Vagina (tissue), 2 donors: ENCODE measurements around the gene EPHB1. TPM values are rescaled to one million over a fixed set of nuclear protein-coding genes. Genes with fewer than 3 reads are reported as not detected.
A peak's percentile ranks its signal among the peaks of the same experiment; 100 is the strongest.

Experiments used
- DNase-seq, 2 donors: peaks; one replicate each; pipeline ENCODE4 v3.0.0-alpha.2; 2017; ENCODE audit errors: extremely low spot score in 2 of 2
- H3K27ac ChIP-seq: fragments of 200-600 bp; sonication (generic); one replicate; pipeline ENCODE4 v1.5.1; 2019
- H3K27me3 ChIP-seq: fragments of 200-600 bp; sonication (generic); one replicate; pipeline ENCODE4 v1.5.1; 2019
- H3K36me3 ChIP-seq, 2 donors: fragments of 200-600 bp; sonication (generic); one replicate each; pipeline ENCODE4 v1.5.1; 2017 to 2019
- H3K4me1 ChIP-seq: fragments of 200-600 bp; sonication (generic); one replicate; pipeline ENCODE4 v1.5.1; 2019
- H3K4me3 ChIP-seq, 2 donors: fragments of 200-600 bp; sonication (generic); 1 replicate in 1 of 2; 2 replicates in 1 of 2; pipeline ENCODE4 v1.5.1; 2016 to 2019
- H3K9me3 ChIP-seq: fragments of 200-600 bp; sonication (generic); one replicate; pipeline ENCODE4 v1.5.1; 2019
- POLR2A ChIP-seq, 2 donors: fragments of 450-650 bp; IDR thresholded peaks; one replicate each; pipeline ENCODE4 v1.6.1; 2017; ENCODE audit warnings: antibody characterized with exemption in 2 of 2, mild to moderate bottlenecking in 2 of 2, moderate library complexity in 2 of 2
- POLR2AphosphoS5 ChIP-seq, 2 donors: sonication (generic); formaldehyde crosslinking; IDR thresholded peaks; one replicate each; pipeline ENCODE4 v1.9.0; 2017; ENCODE audit warnings: antibody characterized with exemption in 2 of 2, mild to moderate bottlenecking in 2 of 2, low read depth in 1 of 2; ENCODE audit not compliant: insufficient read depth in 1 of 2
- intact Hi-C: fragments of 100-400 bp; cut with DNase I; formaldehyde crosslinking; loops from one replicate; pipeline ENCODE4 v1.15.1; 2023
- total RNA-seq: library from RNA; depleted of rRNA; stranded (reverse); fragments of >200 nt; gene quantifications from one replicate; pipeline ENCODE4 v1.2.3, GENCODE V29; 2016
- TF ChIP-seq, protein P1 (sequence below), 3 experiments: fragments of 450-650 bp in 2 of 3; fragments of 200-600 bp in 1 of 3; sonication (generic) in 1 of 3; IDR thresholded peaks; one replicate each; pipeline ENCODE4 v1.5.1; 2017 to 2019; ENCODE audit warnings: antibody characterized with exemption in 3 of 3, mild to moderate bottlenecking in 2 of 3, moderate library complexity in 2 of 3

EPHB1 gene
- total RNA-seq, 1 donor from 2014 or later = 2.2 TPM

GRCh38 chr3:135190658-135191057, 395.6 kb downstream of the EPHB1 start:
- no peak overlapping the region for H3K4me3 ChIP-seq
- no peaks in the 10 kb centered on the region for H3K4me1 ChIP-seq
- no peaks in the 10 kb centered on the region for H3K36me3 ChIP-seq
- no peak overlapping the region for H3K27ac ChIP-seq
- DNase-seq = no peak
- no peaks in the 10 kb centered on the region for H3K27me3 ChIP-seq
- TF ChIP-seq POLR2A (IDR thresholded peaks at IDR 0.05) = no peak
- TF ChIP-seq, protein P1, sequence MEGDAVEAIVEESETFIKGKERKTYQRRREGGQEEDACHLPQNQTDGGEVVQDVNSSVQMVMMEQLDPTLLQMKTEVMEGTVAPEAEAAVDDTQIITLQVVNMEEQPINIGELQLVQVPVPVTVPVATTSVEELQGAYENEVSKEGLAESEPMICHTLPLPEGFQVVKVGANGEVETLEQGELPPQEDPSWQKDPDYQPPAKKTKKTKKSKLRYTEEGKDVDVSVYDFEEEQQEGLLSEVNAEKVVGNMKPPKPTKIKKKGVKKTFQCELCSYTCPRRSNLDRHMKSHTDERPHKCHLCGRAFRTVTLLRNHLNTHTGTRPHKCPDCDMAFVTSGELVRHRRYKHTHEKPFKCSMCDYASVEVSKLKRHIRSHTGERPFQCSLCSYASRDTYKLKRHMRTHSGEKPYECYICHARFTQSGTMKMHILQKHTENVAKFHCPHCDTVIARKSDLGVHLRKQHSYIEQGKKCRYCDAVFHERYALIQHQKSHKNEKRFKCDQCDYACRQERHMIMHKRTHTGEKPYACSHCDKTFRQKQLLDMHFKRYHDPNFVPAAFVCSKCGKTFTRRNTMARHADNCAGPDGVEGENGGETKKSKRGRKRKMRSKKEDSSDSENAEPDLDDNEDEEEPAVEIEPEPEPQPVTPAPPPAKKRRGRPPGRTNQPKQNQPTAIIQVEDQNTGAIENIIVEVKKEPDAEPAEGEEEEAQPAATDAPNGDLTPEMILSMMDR (IDR thresholded peaks at IDR 0.05) = no peak
- no peak for TF ChIP-seq POLR2AphosphoS5 (IDR thresholded peaks at IDR 0.05; ENCODE audit: insufficient read depth in 1 of 2, low read depth in 1 of 2)
- intact Hi-C loops = no loop called here
- H3K9me3 ChIP-seq = no peaks in the 10 kb centered on the region

DNA sequence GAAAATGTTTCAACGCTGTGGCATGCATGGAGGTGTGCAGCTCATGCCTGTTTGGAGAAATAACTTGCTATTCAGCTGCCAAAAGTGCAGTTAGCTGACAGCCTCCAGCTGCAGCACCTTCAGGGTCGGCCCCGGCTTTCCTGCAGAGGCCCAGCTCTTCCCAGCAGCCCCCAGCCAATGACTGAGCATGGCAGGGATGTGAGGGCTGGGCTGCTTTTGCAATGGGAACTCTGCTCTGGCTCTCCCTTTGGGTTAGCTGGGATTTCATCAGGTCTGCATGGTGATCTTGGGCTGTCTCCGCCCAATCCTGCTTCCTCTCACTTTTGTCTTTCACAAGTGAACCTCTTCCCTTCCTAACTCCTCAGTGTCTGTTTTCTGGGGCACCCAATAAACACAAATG, 396.6 kb downstream of the EPHB1 start:
- no peak for DNase-seq
- H3K27me3 ChIP-seq = no peaks in the 10 kb centered on the region
- H3K4me1 ChIP-seq = no peaks in the 10 kb centered on the region
- H3K36me3 ChIP-seq = no peaks in the 10 kb centered on the region
- intact Hi-C loops = no loop called here
- H3K4me3 ChIP-seq = no peak overlapping the region
- H3K27ac ChIP-seq = no peak overlapping the region
- TF ChIP-seq, protein P1 (IDR thresholded peaks at IDR 0.05) = no peak
- TF ChIP-seq POLR2AphosphoS5 (IDR thresholded peaks at IDR 0.05; ENCODE audit: insufficient read depth in 1 of 2, low read depth in 1 of 2) (no peak), POLR2A (IDR thresholded peaks at IDR 0.05) (no peak)
- H3K9me3 ChIP-seq = no peaks in the 10 kb centered on the region

DNA sequence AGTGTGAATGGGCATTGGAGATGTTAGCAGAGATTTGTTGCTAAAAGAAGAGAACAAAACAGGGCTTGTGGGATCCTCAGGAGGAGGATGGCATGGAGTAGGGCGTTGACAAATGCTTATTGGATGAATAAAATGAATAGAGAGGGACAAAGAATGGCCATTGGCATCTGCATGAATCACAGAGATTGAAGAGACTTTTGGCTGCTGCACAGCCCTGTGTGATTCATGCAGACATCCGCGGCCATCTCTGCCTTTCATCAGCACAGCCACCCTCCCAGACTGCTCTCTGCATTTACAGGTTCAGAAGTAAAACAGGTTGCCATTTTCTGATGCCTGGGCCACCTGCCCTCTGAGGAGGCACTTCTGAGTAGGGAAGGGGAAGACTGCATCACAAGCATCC, 397.9 kb downstream of the EPHB1 start:
- no peaks in the 10 kb centered on the region for H3K4me1 ChIP-seq
- H3K4me3 ChIP-seq = no peak overlapping the region
- no peak overlapping the region for H3K27ac ChIP-seq
- no peaks in the 10 kb centered on the region for H3K9me3 ChIP-seq
- no peaks in the 10 kb centered on the region for H3K36me3 ChIP-seq
- no peaks in the 10 kb centered on the region for H3K27me3 ChIP-seq
- peak in 1 of 2 donors; percentile 79 for DNase-seq
- TF ChIP-seq POLR2AphosphoS5 (IDR thresholded peaks at IDR 0.05; ENCODE audit: insufficient read depth in 1 of 2, low read depth in 1 of 2) (no peak), POLR2A (IDR thresholded peaks at IDR 0.05) (no peak)
- TF ChIP-seq, protein P1 (IDR thresholded peaks at IDR 0.05) = no peak
- intact Hi-C loops = no loop called here

- Histone ChIP-seq H3K36me3 (no peaks in the 10 kb centered on the region), H3K4me1 (no peaks in the 10 kb centered on the region), H3K4me3 (no peak overlapping the region), H3K9me3 (no peaks in the 10 kb centered on the region), H3K27ac (no peak overlapping the region), H3K27me3 (no peaks in the 10 kb centered on the region)
- no peak for DNase-seq
- no peak for TF ChIP-seq POLR2A (IDR thresholded peaks at IDR 0.05)
- TF ChIP-seq, protein P1 (IDR thresholded peaks at IDR 0.05) = no peak
- no peak for TF ChIP-seq POLR2AphosphoS5 (IDR thresholded peaks at IDR 0.05; ENCODE audit: insufficient read depth in 1 of 2, low read depth in 1 of 2)
- intact Hi-C loops = no loop called here
Observed at GRCh38 chr3:135197246-135197645, 402.2 kb downstream of the EPHB1 start.

GRCh38 chr3:135197856-135198255, 402.8 kb downstream of the EPHB1 start:
- no peak overlapping the region for H3K27ac ChIP-seq
- no peaks in the 10 kb centered on the region for H3K36me3 ChIP-seq
- no peaks in the 10 kb centered on the region for H3K4me1 ChIP-seq
- H3K4me3 ChIP-seq = no peak overlapping the region
- TF ChIP-seq POLR2AphosphoS5 (IDR thresholded peaks at IDR 0.05; ENCODE audit: insufficient read depth in 1 of 2, low read depth in 1 of 2) = no peak
- TF ChIP-seq POLR2A (IDR thresholded peaks at IDR 0.05) = no peak
- TF ChIP-seq, protein P1 (IDR thresholded peaks at IDR 0.05) = no peak
- peak in 1 of 2 donors; percentile 5 for DNase-seq
- no peaks in the 10 kb centered on the region for H3K27me3 ChIP-seq
- H3K9me3 ChIP-seq = no peaks in the 10 kb centered on the region
- intact Hi-C loops = no loop called here
